ENCODE data around the gene OR2V2.

DNA sequence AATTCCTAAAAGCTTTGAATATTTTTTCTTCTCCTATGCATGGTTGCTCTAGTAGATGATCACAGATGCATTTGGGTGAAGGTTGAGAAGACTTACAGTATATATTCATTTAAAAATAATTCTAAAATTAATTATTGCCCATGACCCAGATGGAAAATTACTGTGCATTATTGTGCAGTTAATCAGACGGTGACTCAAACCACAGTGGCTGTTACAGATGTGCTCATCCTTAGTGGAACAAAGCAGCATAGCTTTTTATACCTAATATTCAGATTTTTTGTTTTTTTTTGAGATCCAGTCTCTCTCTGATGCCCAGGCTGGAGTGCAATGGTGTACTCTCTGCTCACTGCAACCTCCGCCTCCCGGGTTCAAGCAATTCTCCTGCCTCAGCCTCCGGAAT lies 27.1 kb upstream of the OR2V2 start:
- TF ChIP-seq, protein P1, sequence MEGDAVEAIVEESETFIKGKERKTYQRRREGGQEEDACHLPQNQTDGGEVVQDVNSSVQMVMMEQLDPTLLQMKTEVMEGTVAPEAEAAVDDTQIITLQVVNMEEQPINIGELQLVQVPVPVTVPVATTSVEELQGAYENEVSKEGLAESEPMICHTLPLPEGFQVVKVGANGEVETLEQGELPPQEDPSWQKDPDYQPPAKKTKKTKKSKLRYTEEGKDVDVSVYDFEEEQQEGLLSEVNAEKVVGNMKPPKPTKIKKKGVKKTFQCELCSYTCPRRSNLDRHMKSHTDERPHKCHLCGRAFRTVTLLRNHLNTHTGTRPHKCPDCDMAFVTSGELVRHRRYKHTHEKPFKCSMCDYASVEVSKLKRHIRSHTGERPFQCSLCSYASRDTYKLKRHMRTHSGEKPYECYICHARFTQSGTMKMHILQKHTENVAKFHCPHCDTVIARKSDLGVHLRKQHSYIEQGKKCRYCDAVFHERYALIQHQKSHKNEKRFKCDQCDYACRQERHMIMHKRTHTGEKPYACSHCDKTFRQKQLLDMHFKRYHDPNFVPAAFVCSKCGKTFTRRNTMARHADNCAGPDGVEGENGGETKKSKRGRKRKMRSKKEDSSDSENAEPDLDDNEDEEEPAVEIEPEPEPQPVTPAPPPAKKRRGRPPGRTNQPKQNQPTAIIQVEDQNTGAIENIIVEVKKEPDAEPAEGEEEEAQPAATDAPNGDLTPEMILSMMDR (IDR thresholded peaks at IDR 0.05), result no peak
- TF ChIP-seq POLR2A (IDR thresholded peaks at IDR 0.05), result no peak
